Activated CD4-positive, CD25-positive, alpha-beta regulatory T cell treated with anti-CD3 and anti-CD28 coated beads, Interleukin-2, amount 50 U/mL, for 16 hours (primary cell): Measurements from ENCODE around the gene SLAMF7.

Experiments used
- DNase-seq: peaks from one replicate; pipeline ENCODE4 v3.0.0-alpha.2; 2020; ENCODE audit warnings: low read depth, low spot score

SLAMF7 gene

DNA sequence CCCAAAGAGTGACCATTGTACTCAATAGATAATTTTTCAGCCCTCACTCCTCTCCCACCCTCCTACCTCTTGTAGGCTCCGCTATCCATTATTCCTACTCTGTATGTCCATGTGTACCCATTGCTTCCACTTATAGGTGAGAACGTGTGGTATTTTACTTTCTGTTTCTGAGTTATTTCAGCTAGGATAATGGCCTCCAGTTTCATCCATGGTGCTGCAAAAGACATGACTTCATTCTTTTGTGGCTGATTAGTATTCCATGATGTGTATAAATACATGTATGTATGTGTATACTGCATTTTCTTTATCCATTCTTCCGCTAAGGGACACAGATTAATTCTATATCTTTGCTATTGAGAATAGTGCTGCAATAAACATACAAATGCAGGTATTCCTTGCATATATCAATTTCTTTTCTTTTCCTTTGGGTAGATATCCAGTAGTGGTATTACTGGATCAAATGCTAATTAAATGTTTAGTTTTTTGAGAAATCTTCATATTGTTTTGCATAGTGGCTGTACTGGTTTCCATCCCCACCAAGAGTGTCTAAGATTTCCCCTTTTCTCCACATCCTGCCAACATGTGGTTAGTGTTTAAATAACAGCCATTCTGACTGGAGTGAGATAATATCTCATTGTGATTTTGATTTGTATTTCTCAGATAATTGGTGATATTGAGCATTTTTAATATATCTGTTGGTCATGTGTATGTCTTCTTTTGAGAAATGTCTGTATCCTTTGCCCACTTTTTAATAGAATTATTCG, 61.8 kb downstream of the SLAMF7 start:
- no peak for DNase-seq

DNA sequence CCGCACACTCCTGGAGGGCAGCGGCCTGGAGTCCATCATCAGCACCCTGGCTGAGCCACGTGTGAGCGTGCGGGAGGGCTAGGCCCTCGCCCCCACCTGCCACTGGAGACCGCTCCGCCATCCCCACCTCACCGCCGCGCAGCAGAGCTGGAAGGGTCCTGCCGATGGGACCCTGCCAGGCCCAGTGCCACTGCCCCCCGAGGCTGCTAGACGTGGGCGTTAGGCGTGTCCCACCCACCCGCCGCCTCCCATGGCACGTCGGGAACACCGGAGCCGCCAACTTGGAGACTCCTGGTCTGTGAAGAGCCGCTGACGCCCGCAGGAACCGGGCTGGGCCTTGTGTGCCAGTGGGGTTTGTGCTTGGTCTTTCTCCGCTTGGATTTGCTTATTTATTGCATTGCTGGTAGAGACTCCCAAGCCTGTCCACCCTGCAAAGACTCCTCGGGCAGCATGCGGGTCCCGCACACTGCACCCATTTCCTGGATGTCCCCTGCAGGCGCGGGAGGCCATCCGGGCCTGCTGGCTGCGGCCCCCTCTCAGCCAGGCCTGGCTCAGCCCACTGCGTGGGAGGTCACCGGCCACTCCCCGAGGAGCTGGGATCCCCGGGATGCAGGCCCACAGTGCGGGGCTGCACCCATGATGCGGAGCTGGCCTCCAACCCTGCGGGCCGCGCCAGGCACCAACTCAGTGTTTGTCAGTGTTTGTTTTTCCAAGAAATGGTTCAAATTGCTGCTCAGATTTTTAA, 63.0 kb downstream of the SLAMF7 start:
- DNase-seq: no peak
